ENCODE results near the gene BCL2L1. TPM values are rescaled to one million over a fixed set of nuclear protein-coding genes. Genes with fewer than 3 reads are reported as not detected.

Gene BCL2L1
- total RNA-seq, 1 donor from 2014 or later, result 57.2 TPM

- peaks cover 76% of the 10 kb centered on the region for H3K4me1 ChIP-seq
- intact Hi-C loops (cut with DNase I), result no loop called here
- peak overlapping the region; percentile 44 for H3K27ac ChIP-seq
- TF ChIP-seq CTCF (IDR thresholded peaks at IDR 0.05), result no peak
- peak in 1 of 2 donors; percentile 70 for TF ChIP-seq POLR2AphosphoS5 (IDR thresholded peaks at IDR 0.05; ENCODE audit: insufficient read depth in 1 of 2, low read depth in 1 of 2)
- TF ChIP-seq POLR2A (IDR thresholded peaks at IDR 0.05), result no peak
- no peaks in the 10 kb centered on the region for H3K27me3 ChIP-seq
- H3K36me3 ChIP-seq, result peaks cover 0 to 20% of the 10 kb centered on the region in 2 donors
- no peaks in the 10 kb centered on the region for H3K9me3 ChIP-seq
- no peak overlapping the region for H3K4me3 ChIP-seq
- no peak for DNase-seq (ENCODE audit: extremely low spot score in 2 of 2)
Observed at GRCh38 chr20:31704225-31705119, 18.2 kb downstream of the BCL2L1 start.

- intact Hi-C loops (cut with DNase I), result no loop called here
- Histone ChIP-seq H3K27ac (peak overlapping the region; percentile 72), H3K4me1 (peaks cover 75% of the 10 kb centered on the region)
Observed at GRCh38 chr20:31701591-31701990, 21.1 kb downstream of the BCL2L1 start.

GRCh38 chr20:31700747-31701146 is 21.9 kb downstream of the BCL2L1 start:
- DNase-seq (ENCODE audit: extremely low spot score in 2 of 2), result no peak
- Histone ChIP-seq H3K4me1 (peaks cover 72% of the 10 kb centered on the region), H3K4me3 (no peak overlapping the region), H3K9me3 (no peaks in the 10 kb centered on the region), H3K27ac (peak overlapping the region; percentile 82), H3K27me3 (no peaks in the 10 kb centered on the region), H3K36me3 (no peaks in the 10 kb centered on the region)
- intact Hi-C loops (cut with DNase I), result no loop called here
- TF ChIP-seq POLR2AphosphoS5 (IDR thresholded peaks at IDR 0.05; ENCODE audit: insufficient read depth in 1 of 2, low read depth in 1 of 2) (no peak), POLR2A (IDR thresholded peaks at IDR 0.05) (no peak), CTCF (IDR thresholded peaks at IDR 0.05) (no peak)

More at GRCh38 chr20:31701591-31701990, 21.1 kb downstream of the BCL2L1 start:
- Histone ChIP-seq H3K36me3 (peaks cover 0 to 3% of the 10 kb centered on the region in 2 donors), H3K9me3 (no peaks in the 10 kb centered on the region), H3K4me3 (no peak overlapping the region), H3K27me3 (no peaks in the 10 kb centered on the region)
- TF ChIP-seq POLR2AphosphoS5 (IDR thresholded peaks at IDR 0.05; ENCODE audit: insufficient read depth in 1 of 2, low read depth in 1 of 2), result no peak
- TF ChIP-seq POLR2A (IDR thresholded peaks at IDR 0.05), result no peak
- TF ChIP-seq CTCF (IDR thresholded peaks at IDR 0.05), result no peak
- DNase-seq (ENCODE audit: extremely low spot score in 2 of 2), result no peak

- Histone ChIP-seq H3K4me1 (peaks cover 68% of the 10 kb centered on the region), H3K4me3 (no peak overlapping the region), H3K36me3 (no peaks in the 10 kb centered on the region), H3K9me3 (no peaks in the 10 kb centered on the region), H3K27me3 (no peaks in the 10 kb centered on the region), H3K27ac (peak overlapping the region; percentile 82)
- TF ChIP-seq CTCF (IDR thresholded peaks at IDR 0.05), result no peak
- DNase-seq (ENCODE audit: extremely low spot score in 2 of 2), result no peak
- intact Hi-C loops (cut with DNase I), result no loop called here
Observed at GRCh38 chr20:31699801-31700728, 22.6 kb downstream of the BCL2L1 start.

Measured in vagina (tissue), 2 donors.